HL-60/S4 treated with retinoic acid at 250 ng/mL for 4 days and 3 days (cell line): ENCODE data around the gene LGR6.
"Not testable (repeated sequence)": the region's sequence is repeated elsewhere in the genome, so short reads cannot be mapped to it uniquely, and the experiment has no call there.

ENCODE experiments used
- in situ Hi-C: fragments of 300-500 bp; cut with MboI; formaldehyde crosslinking; loops from 2 replicates; pipeline ENCODE4 v1.7.0; 2022; ENCODE audit warnings: low sequenced_read_pairs

Gene LGR6

GRCh38 chr1:202159534-202160371 is 33.8 kb upstream of the LGR6 start:
- in situ Hi-C loops: no loop called here

- in situ Hi-C loops: no loop called here
Observed at GRCh38 chr1:202160377-202160940, 33.1 kb upstream of the LGR6 start, which contains the start of gene PTPN7. Gene PTPN7, minus strand, starts transcription at chr1:202160602. Its CDS starts 1,200 bp downstream, at chr1:202159402.

GRCh38 chr1:202161151-202162046 is 32.2 kb upstream of the LGR6 start:
- in situ Hi-C loops: no loop called here

- in situ Hi-C loops: no loop called here
Observed at GRCh38 chr1:202162047-202162417, 31.6 kb upstream of the LGR6 start.

- in situ Hi-C loops: no loop called here
Observed at GRCh38 chr1:202162418-202163280, 30.9 kb upstream of the LGR6 start.

- in situ Hi-C loops: no loop called here
Observed at GRCh38 chr1:202163281-202164270, 30.0 kb upstream of the LGR6 start.

GRCh38 chr1:202164271-202165037 is 29.1 kb upstream of the LGR6 start:
- in situ Hi-C loops: no loop called here

GRCh38 chr1:202165267-202165941 is 28.2 kb upstream of the LGR6 start:
- in situ Hi-C loops: no loop called here

- in situ Hi-C loops: no loop called here
Observed at GRCh38 chr1:202165942-202166843, 27.4 kb upstream of the LGR6 start.

- in situ Hi-C loops: not testable (repeated sequence)
Observed at GRCh38 chr1:202167054-202167453, 26.5 kb upstream of the LGR6 start.

GRCh38 chr1:202167708-202168415 is 25.7 kb upstream of the LGR6 start:
- in situ Hi-C loops: no loop called here

- in situ Hi-C loops: no loop called here
Observed at GRCh38 chr1:202168861-202169260, 24.7 kb upstream of the LGR6 start.

- in situ Hi-C loops: no loop called here
Observed at GRCh38 chr1:202170726-202171125, 22.9 kb upstream of the LGR6 start.

GRCh38 chr1:202171292-202172014 is 22.1 kb upstream of the LGR6 start:
- in situ Hi-C loops: no loop called here

- in situ Hi-C loops: no loop called here
Observed at GRCh38 chr1:202172015-202172355, 21.6 kb upstream of the LGR6 start.

GRCh38 chr1:202173993-202174392 is 19.6 kb upstream of the LGR6 start:
- in situ Hi-C loops: no loop called here
